Measurements from ENCODE around the gene P4HB.

Gene P4HB

DNA sequence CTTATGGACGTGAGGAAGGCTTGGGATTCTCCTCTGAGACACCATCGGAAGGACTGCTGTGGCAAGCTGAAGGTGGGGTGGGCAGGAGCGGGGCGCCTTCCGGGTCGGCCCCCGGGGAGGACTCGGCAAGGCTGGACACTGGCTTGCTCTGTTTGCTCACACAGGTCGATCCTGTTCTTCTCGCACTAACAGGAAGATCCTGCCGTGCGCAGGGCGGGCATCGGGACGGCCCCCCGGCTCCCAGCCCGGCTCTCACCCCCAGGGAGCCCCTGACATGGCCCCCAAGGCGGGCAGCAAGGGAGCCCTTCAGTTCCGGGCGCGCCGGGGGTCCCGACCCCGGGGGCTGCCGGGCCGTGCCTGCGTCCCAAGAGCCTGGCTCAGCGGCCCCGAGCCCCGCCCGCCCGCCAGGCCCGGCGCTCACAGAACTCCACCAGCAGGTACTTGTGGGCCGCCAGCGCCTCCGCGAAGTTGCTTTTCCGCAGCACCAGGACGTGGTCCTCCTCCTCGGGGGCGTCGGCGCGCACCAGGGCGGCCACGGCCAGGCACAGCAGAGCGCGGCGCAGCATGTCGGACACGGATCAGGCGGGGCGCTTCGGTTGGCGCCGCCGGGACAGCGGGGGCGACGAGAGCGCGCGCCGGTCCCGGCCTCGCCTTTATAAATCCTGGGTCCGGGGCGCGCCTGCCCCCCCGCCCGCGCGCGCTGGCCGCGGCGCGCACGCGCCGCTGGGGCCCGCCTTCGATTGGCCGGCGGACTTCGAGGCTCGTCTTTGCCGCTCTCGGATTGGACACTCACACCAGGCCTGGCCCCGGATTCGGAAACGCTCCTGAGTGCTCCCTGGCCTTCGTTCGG lies at the start of gene P4HB:
Gene P4HB (minus strand): TSS at position 630 of the 850 bp plus-strand sequence. CDS start 64 bp downstream, at position 566.
- DNase-seq: no peak

DNA sequence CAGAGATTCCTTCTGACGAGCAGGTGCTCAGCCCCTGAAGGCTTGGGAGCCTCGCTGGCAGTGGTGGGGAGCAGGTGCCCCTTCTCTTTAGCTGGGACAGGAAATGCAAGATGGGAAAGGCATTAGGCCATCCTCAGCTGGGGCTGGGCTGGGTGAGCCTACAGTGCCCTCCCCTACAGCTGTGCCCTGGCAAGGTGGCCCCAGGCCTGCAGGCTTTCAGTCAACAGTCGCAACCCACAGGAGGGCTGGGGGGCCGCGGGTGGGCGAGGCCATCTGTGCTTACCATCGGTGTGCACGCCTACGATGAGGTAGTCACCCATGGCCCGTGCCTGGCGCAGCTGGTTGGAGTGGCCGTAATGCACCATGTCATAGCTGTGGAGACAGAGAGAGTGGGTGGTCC lies 48.9 kb upstream of the P4HB start:
- no peak for DNase-seq

DNA sequence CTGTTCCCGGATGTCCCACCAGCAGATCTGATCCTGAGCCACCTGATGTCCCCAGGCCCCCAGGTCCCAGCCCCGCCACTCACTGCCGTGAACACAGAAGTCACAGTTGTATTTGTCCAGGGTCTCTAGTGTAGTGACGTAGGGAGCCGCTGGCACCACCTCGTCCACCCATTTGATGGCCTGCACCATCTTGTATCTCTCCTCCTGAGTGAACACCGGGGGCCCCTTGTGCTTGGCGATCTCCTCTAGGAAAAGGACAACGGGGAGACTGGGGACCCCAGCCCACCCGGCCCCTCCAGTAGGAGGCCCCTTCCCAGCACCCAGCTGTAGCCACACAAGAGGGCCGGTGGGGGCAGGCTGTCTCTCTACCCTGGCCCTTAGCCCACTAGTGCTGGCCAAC lies 48.5 kb upstream of the P4HB start:
- DNase-seq: no peak

DNA sequence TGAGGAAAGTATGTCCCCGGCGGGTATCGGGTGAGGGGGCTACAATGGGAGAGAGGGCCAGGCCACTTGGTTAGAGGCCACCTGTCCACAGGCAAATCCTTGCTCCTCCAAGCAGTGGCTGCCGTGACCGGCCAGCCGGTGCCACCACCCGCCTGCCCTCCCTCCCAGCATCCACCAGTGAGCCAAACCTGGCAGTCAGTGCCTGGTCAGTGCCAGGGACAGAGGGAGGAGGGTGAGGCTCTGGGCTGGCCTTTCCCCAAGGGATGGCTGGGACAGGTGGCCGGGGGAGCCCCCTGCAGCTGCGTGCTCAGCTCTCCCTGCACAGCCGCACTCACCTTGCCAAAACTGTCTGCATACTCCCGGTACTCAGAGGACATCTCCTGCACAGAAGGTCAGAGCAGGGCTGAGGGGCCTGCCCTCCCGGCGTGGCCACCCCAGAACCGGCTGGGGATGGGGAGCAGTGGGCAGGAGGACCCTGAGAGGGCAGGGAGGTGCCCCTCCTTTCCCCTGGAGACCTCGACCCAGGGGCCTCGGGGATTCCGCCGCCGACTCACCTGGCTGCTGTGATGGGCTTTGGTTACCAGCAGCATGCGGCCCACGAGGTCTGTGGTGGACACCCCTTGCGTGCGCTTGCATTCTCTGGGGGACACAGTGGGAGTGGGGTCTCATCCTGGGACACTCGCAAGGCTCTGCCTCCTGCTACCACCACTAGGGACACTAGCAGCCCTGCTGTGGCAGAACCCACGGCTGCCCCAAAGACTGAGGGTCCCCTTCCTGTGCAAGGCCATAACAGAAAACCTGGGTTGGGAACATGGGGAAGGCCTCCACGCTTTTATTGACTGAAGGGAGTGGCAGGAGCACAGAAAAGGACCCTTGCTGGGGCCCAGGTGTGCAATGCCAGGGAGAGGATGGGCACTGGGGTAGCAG lies 47.1 kb upstream of the P4HB start:
- no peak for DNase-seq

DNA sequence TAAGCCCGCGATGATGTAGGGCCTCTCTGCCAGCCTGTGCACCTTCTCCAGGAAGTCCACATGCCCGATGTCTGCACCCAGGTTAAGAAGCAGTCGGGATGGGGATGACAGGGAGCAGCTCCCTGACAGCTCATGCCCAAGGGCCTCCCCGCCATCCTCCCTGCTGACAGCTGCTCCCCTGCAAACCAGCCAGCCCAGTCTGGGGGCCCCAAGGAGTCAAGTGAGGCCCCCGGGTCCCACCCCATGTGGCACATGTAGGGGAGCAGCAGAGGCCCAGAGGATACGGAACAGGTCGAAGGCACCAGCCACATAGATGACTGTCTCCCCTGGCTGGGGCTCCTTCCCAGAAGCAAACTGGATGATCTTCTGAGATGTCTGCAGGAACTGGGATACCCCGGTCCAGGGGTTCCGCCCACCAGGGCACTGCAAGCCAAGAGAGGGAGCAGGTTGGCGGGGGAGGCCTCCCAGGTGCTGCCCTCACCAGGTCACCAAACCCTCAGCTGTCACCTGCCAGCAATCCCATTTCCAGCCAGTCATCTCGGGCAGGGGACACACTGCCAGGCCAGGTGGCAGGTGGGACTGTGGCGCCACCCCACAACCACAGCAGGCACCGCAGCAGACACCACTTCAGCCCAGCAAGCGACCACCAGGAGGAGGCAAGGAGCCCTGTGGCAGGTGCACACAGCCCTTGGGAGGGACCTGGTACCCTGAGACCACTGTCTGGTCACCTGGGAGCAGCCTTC lies 46.3 kb upstream of the P4HB start:
- DNase-seq: no peak

DNA sequence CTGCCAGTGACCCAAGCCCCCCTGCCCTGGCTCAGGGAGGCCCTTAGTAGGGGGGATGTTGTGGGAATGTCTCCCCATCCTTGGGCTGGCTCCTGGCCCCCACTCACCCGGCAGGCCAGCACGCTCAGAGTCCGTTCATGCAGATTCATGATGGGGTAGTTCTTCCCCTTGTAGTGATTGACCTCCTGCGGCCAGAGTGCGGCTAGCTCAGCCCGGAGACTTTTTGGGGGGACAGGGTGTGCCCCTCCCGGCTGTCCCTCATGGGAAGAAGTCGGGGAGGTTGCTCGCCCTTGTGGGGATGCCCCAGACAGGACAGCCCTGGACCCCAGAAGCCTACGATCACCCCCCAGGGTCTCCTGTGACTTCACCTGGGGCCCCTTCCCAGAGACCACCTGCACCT lies 45.7 kb upstream of the P4HB start:
- no peak for DNase-seq

DNA sequence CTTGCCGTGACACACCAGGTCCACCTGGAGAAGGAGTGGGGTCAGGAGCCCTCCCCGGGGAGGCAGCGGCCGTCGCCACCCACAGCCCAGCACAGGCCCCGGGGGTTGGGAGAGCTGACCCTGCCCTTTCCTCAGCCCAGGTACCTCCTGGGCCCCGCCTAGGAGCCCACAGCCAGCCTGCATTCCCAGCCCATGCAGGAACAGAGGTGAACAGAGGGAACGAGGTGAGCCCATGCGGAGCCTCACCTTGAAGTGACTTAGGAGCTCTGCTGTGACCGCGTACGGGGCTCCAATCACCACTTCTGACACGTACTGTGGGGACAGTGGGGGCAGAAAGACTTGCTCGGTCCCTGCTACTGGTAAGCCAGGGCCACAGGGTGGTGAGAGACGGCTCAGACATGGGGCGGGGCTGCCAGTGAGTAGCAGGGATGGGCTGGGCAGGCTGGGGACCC lies 45.1 kb upstream of the P4HB start:
- no peak for DNase-seq

DNA sequence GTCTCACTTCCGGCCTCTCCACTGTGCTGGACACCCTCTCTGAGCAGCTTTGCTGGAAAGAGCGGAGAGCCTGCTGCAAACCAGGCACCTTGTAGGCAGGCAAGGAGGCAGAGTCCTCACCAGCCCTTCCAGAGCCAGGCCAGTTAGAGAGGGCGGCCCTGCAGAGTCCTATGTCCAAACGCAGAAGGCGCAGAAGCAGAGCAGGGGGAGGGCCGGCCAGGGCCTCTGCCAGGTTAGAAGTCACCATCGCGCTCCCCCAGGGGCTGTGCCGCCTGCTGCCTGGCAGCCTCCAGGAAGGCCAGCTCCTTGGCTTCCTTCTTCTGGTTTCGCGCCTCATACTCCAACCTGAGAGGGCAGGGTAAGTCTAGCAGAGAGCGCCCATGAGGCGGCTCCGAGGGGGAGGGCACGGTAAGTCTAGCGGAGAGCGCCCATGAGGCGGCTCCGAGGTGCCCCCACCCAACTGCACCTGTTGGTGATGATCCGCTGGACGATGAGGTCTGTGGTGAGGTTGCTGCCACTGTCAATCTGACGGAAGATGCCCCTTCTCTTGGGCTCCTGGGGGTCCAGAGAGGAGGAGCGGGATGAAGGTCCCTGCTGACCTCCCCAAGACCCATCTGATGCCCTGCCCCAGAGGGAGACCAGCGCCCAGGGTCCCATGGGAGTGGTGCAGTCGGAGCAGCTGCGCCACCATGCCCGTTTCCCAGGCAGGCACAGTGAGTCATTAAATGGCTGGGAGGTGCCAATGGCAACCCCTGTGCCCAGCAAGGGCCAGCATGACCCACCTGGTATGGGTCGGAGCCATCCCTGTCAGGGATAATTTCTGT lies 44.5 kb upstream of the P4HB start:
- DNase-seq: no peak

DNA sequence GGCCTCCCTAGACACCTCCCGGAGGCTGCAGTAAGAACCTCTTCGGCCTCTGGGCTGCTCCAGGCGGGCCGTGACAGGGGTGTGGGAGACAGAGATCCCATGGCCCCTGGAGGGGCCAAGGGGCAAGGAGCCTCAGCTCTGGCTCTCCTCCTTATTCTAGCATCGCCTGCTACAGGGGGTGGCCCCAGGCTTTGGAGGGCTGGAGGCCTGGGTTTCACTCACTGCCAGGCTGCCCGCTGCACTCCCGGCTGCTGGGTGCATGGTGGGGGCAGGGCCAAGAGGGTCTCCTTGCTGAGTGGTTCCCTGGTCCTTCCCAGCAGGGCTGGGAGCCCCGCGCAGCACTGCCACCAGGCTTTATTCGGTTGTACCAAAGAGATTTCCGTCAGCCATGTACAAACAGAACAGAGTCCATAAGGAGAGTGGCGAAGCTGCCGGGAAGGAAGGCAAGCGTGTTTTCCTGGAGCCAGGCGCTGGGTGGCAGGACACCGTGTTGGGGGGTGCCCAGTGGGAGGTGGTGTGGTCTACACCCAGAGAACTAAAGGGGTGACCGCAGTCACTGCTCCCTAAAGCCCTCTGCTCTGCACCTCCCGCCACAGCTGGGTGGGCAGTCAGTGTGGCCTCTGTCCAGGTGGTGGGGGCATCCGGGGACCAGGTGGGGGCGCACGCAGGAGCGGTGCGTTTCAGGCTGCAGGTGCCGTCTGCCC lies 43.7 kb upstream of the P4HB start:
- DNase-seq: no peak

DNA sequence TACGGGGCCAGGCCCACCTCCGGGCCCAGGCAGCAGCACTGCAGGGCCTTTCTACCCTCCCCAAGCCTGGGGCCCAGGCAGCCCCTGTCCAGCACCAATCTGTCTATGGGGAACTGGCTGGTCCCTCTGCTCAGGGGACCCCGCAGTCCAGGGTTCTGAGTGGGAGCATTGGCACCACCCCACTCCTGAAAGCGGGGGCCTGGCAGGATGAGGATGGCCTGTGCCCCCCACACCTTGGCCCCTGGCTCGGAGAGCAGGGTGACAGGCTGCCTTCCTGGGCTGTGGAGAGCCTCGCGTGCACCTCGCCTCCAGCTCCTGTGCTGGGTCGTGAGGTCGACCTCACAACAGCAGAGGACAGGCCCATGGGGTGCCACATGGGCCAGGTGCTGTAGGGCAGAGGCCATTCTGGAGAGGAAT lies 43.1 kb upstream of the P4HB start:
- DNase-seq: no peak

DNA sequence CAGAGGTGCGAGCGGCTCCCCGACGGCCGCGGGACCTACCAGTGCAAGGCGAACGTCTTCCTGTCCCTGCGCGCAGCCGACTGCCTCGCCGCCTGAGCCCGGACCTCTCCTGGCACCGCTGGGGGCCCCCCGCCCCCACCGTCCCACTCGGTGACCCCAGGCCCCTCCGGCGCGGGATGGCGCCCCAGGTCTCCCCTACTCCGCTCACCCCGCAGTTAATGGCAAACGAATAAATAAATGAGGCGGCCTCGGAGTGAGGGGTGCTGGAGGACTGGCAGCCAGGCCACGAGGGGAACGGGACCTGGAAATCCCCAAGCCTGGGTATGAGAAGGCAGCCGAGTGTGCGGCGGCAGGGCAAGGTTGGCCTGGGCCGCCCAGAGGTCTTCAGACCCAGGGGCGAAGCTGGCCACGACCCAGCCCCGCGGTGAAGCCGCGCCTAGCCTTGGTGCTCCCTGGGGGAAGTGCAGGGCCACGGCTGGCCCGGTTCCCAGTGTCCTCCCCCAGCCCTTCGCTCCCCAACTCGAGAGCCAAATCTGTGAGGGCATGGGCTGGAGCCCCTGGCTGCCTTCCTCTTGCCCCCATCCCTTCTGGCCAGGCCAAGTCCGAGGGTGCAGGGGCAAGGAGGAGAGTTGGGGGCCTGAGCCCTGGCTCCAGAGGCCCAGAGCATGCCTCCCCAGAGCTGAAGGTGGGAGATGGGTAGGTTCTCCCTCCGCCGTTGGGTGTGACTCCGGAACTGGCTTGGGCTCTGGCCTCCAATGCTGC lies 42.5 kb upstream of the P4HB start:
- DNase-seq: no peak

DNA sequence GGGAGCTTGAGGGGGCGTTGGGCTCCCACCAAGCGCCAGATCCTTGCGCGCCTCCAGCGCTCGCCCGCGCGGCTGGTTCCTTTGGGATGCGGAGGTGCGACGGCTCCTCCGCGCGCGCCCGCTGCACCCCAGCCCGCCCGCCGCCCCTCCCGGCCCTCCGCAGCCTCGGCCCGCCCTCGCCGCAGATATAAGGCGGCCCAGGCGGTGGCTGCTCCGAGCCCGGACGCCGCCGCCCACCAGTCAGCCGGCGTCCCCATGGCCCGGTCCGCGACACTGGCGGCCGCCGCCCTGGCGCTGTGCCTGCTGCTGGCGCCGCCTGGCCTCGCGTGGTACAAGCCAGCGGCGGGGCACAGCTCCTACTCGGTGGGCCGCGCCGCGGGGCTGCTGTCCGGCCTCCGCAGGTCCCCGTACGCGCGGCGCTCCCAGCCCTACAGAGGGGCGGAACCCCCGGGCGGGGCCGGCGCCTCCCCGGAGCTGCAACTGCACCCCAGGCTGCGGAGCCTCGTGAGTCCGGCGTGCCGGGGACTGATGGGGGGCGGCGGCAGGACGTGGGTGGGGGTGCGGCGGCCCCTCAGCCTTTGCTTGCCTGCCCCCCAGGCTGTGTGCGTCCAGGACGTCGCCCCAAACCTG lies 41.8 kb upstream of the P4HB start, which contains the start of gene NPB:
Gene NPB (plus strand): TSS at position 216 of the 630 bp plus-strand sequence. CDS start 40 bp downstream, at position 256.
- DNase-seq: no peak

DNA sequence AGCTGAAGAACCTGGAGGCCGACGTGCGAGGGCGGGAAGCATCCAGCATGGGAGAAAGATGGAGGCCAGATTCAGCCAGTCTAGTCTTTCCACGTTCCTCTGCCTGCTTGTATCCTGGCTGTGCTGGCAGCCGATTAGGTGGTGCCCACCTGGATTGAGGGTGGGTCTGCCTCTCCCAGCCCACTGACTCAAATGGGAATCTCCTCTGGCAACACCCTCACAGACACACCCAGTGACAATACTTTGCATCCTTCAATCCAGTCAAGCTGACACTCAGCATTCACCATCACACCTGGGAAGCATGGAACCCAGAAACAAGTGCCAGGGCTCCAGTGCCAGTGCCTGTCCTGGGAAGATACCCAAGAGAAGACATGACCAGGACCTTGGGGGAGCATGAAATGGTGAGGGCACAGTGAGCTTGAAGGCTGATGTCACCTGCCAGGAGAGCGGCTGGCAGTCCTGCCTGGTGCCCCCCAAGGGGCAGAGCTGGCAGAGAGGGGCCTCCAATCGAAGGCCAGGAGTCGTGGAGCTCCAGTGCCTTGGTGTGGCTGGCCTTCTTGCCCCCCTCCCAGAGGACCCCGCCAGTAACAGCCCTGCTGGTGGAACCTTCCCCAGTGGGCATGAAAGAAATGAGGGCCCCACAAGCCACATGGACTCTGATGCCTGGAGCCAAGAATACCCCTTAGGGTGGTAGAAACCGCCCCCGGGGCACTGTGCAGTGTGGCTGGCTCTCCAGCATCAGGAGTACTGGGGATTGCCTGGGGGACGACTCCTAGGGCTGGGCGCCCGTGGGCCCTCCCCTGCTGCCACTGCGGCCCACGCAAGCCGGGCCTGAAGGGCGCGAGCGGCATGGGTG lies 41.1 kb upstream of the P4HB start:
- no peak for DNase-seq

DNA sequence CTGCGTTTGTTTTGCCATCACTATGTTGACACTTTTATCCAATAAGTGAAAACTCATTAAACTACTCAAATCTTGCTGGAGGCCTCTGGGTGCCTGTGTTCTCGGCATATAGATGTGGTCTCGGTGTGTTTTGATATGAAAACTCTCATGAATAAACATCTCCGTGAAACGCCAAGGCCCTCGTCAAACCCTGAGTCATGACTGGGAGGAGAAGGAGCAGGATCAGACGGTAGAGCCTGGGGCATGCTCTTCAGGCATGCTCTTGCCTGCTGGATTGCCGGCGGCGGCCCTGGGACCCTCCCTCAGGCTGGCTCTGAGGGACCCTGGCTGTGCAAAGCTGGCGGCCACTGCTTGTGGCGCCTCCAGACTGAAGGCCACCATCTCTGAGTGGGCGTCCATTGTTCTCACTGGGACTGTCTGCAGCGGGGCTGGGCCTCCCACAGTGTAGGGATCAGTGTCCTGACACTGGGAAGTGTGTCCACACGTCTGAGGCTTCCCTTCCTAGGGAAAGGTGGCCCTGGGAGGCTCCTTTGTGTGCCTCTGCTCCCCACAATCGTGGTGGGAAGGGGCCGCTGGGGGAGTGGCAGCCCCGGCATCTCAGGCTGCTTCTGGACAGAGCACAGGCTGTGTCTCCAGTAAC lies 40.0 kb upstream of the P4HB start:
- no peak for DNase-seq

DNA sequence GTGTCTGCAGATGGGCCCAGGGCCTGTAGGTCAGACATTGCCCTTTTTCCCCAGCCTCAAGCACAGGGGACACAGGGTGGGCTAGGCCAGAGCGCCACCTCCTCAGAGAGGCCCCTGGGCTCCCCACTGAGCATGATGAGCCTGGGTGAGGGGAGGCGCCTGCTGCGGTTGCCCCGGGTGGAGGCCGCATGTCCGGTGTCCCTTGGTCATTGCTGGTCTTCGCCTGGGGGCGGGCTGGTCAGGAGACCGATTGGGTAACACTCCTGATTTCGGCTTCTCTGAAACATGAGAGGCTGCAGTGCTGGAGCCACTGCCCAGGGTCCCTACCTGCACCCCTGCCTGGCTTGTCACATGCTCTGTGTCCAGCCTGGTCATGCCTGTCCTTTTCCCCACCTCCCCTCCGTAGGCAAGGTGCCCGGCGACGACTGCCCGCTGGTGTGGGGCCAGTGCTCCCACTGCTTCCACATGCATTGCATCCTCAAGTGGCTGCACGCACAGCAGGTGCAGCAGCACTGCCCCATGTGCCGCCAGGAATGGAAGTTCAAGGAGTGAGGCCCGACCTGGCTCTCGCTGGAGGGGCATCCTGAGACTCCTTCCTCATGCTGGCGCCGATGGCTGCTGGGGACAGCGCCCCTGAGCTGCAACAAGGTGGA lies 39.3 kb upstream of the P4HB start:
- DNase-seq: no peak

DNA sequence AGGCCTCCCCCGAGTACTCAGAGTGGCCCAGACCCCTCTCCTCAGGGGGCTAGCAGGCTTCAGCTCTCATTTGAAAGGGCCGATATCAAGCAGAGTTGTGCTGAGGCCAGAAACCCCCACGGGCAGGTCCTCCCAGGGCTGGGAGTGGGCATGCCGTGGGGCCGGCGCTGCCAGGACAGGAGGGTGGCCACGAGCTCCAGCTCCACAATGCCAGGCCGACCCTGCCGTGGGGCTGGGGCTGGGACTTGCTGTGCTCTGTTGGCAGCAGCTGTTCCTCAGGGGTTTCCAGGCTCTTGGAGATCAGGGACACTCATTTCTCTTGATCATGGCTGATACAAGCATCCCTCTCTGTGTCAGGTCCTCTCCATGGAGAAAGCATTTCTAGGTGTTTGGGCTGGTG lies 38.5 kb upstream of the P4HB start:
- DNase-seq: no peak

DNA sequence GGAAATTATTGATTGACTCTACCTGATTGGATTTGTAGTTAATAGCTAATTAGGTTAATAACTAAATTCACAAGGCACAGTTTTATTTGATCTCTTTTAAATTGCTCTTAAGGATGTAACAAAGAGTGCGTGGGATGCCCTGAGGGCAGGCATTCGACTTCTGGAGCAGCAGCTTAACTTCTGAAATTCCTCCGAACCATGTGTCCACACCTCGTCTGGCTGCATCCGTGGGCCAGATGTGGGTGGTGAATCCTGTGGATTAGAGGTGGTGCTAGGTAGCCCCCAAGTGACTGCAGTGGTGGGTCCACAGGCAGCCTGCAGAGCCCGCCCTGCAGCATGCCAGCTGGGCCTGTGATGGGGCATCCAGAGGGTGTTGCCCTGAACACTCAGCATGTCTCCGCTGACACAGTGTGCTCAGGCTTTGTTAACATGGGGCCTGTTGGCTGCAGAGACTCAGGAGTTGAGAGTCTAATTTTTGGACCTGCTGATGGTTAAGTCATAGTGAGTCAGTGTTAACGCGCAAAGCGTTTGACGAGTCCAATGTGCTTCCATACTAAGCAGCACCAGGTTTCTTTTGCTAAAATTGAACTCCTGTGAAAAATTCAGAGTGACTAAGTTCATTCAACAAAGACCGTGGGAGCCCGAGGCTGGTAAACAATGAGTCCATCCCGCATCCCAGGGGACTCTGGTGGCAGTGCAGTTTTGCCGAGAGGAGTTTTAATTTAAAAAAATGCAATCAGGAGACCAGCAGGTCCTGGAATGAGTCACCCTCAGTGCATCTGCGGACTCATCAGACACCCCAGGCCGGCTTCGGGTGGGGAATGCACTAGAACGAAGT lies 37.9 kb upstream of the P4HB start:
- no peak for DNase-seq
